Measurements from ENCODE around the gene DNAJC7. TPM values are rescaled to one million over a fixed set of nuclear protein-coding genes. Genes with fewer than 3 reads are reported as not detected.
"Not testable (repeated sequence)": the region's sequence is repeated elsewhere in the genome, so short reads cannot be mapped to it uniquely, and the experiment has no call there.

DNAJC7 gene
- total RNA-seq, 1 experiment from 2014 or later, result 60.1 TPM

DNA sequence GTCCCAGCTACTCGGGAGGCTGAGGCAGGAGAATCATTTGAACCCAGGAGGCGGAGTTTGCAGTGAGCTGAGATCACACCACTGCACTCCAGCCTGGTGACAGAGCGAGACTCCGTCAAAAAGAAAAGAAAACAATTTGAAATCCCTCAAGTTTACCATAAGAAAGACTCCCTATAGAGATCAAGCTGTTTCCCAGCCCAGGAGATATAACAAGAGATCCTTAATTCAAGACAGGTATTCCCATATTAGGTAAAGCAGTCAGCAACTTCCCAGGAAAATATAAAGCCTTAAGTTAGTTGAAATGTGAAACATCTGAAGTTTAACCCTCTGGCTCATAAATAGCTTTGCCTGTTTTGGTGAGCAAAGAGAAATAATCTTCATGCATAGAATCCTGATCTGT lies 4.9 kb downstream of the DNAJC7 start:
- H3K36me3 ChIP-seq (ENCODE audit: low read depth, low read length); H3K4me3 ChIP-seq (ENCODE audit: low read length); H2AFZ ChIP-seq (ENCODE audit: low read length); BruUV-seq (replicated peaks); H3F3A ChIP-seq (ENCODE audit: low read length, unreplicated experiment); ATAC-seq; H3K27me3 ChIP-seq (ENCODE audit: low read length); DNase-seq; H3K9me2 ChIP-seq (replicated peaks; ENCODE audit: low read length); H3K9ac ChIP-seq (ENCODE audit: low read length); H3K4me2 ChIP-seq (ENCODE audit: low read length); intact Hi-C loops (cut with micrococcal nuclease); CTCF ChIA-PET; H3K9me3 ChIP-seq (ENCODE audit: low read length); H3K27ac ChIP-seq (ENCODE audit: low read length): not testable (repeated sequence)
- Histone ChIP-seq H4K20me1 (ENCODE audit: low read length) (peaks cover 10% of the 10 kb centered on the region; the same call in 1 of the 2 replicates), H3K79me2 (ENCODE audit: low read length) (peaks cover 95% of the 10 kb centered on the region), H3K4me1 (ENCODE audit: insufficient read depth, low read length) (peaks cover 13% of the 10 kb centered on the region; the same call in 1 of the 2 replicates)
- POLR2A ChIA-PET (ENCODE audit: unreplicated experiment), result interaction anchor here (0.7 kb wide), 1 partner anchor 507 kb away, joined by 3 read pairs; no protein-coding TSS in a partner anchor

- Histone ChIP-seq H3K9me3 (ENCODE audit: low read length) (no peaks in the 10 kb centered on the region), H3K4me2 (ENCODE audit: low read length) (no peak overlapping the region), H3K9me2 (replicated peaks; ENCODE audit: low read length) (no peaks in the 10 kb centered on the region), H3K4me1 (ENCODE audit: insufficient read depth, low read length) (peaks cover 11% of the 10 kb centered on the region; the same call in 1 of the 2 replicates), H3K27ac (ENCODE audit: low read length) (no peak overlapping the region), H3F3A (ENCODE audit: low read length, unreplicated experiment) (no peaks in the 10 kb centered on the region), H2AFZ (ENCODE audit: low read length) (no peak overlapping the region), H3K36me3 (ENCODE audit: low read depth, low read length) (no peaks in the 10 kb centered on the region), H3K79me2 (ENCODE audit: low read length) (peaks cover 96% of the 10 kb centered on the region), H3K9ac (ENCODE audit: low read length) (no peak overlapping the region), H4K20me1 (ENCODE audit: low read length) (peaks cover 10% of the 10 kb centered on the region; the same call in 1 of the 2 replicates), H3K4me3 (ENCODE audit: low read length) (no peak overlapping the region), H3K27me3 (ENCODE audit: low read length) (no peaks in the 10 kb centered on the region)
- ChIA-PET POLR2A (ENCODE audit: unreplicated experiment) (no interaction called here), CTCF (no interaction called here)
- TF ChIP-seq EZH2phosphoT487 (IDR thresholded peaks at IDR 0.05; ENCODE audit: borderline replicate concordance, low read length) (no peak), EZH2 (IDR thresholded peaks at IDR 0.05; ENCODE audit: low read length, unreplicated experiment) (no peak)
- TF ChIP-seq, protein P1, sequence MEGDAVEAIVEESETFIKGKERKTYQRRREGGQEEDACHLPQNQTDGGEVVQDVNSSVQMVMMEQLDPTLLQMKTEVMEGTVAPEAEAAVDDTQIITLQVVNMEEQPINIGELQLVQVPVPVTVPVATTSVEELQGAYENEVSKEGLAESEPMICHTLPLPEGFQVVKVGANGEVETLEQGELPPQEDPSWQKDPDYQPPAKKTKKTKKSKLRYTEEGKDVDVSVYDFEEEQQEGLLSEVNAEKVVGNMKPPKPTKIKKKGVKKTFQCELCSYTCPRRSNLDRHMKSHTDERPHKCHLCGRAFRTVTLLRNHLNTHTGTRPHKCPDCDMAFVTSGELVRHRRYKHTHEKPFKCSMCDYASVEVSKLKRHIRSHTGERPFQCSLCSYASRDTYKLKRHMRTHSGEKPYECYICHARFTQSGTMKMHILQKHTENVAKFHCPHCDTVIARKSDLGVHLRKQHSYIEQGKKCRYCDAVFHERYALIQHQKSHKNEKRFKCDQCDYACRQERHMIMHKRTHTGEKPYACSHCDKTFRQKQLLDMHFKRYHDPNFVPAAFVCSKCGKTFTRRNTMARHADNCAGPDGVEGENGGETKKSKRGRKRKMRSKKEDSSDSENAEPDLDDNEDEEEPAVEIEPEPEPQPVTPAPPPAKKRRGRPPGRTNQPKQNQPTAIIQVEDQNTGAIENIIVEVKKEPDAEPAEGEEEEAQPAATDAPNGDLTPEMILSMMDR (conservative IDR thresholded peaks at IDR 0.05; ENCODE audit: low read depth, low read length), result no peak
- BruUV-seq (replicated peaks), result no TSS peak
- intact Hi-C loops (cut with micrococcal nuclease), result no loop called here
- ATAC-seq, result no peak
- peak; percentile 23 for DNase-seq
Observed at GRCh38 chr17:42010898-42011516, 6.2 kb downstream of the DNAJC7 start.

DNA sequence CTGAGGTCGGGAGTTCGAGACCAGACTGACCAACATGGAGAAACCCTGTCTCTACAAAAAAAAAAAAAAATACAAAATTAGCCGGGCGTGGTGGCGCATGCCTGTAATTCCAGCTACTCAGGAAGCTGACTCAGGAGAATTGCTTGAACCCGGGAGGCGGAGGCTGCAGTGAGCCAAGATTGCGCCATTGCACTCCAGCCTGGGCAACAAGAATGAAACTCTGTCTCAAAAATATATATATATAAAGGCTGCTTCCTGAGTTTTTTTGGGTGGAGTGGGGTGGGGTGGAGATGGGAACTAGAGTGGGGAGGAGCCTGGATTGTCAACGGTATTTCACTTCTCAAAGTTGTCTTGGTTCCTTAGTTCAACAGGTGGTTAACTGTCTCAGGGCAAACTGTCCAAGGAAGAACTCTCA lies 7.0 kb downstream of the DNAJC7 start:
- Histone ChIP-seq H4K20me1 (ENCODE audit: low read length) (peaks cover 10% of the 10 kb centered on the region), H3K79me2 (ENCODE audit: low read length) (peaks cover 96% of the 10 kb centered on the region)
- intact Hi-C loops (cut with micrococcal nuclease); H3K9ac ChIP-seq (ENCODE audit: low read length); DNase-seq; CTCF ChIA-PET; H3K27ac ChIP-seq (ENCODE audit: low read length); H3K9me2 ChIP-seq (replicated peaks; ENCODE audit: low read length); BruUV-seq (replicated peaks); H3K4me3 ChIP-seq (ENCODE audit: low read length); ATAC-seq; H3K4me2 ChIP-seq (ENCODE audit: low read length); H2AFZ ChIP-seq (ENCODE audit: low read length); H3K9me3 ChIP-seq (ENCODE audit: low read length); H3K36me3 ChIP-seq (ENCODE audit: low read depth, low read length); H3K27me3 ChIP-seq (ENCODE audit: low read length); POLR2A ChIA-PET (ENCODE audit: unreplicated experiment); H3F3A ChIP-seq (ENCODE audit: low read length, unreplicated experiment); H3K4me1 ChIP-seq (ENCODE audit: insufficient read depth, low read length): not testable (repeated sequence)

Data from PC-3 (cell line).